SU-DHL-6 (cell line): ENCODE data around the gene ZNF584.

Experiments
- H2AFZ ChIP-seq: fragments of 200-600 bp; sonication (generic); 2 replicates; pipeline ENCODE4 v1.6.1; 2014; ENCODE audit warnings: low read depth, mild to moderate bottlenecking, moderate library complexity, mixed read lengths, antibody characterized with exemption, low read length; ENCODE audit not compliant: severe bottlenecking
- H3F3A ChIP-seq: fragments of 200-600 bp; shearing (Covaris generic); 2 replicates; pipeline ENCODE4 v1.6.0; 2016; ENCODE audit warnings: antibody characterized with exemption, mild to moderate bottlenecking; ENCODE audit not compliant: insufficient read depth
- H3K27ac ChIP-seq: fragments of 200-600 bp; sonication (generic); 2 replicates; pipeline ENCODE4 v1.5.1; 2016; ENCODE audit warnings: low read depth, mild to moderate bottlenecking, low read length, moderate library complexity, mixed read lengths
- H3K27me3 ChIP-seq: fragments of 200-600 bp; sonication (generic), shearing (Covaris generic); 2 replicates; pipeline ENCODE4 v1.6.0; 2014; ENCODE audit warnings: mild to moderate bottlenecking, low read length
- H3K36me3 ChIP-seq: fragments of 200-600 bp; sonication (generic); 2 replicates; pipeline ENCODE4 v1.6.1; 2014; ENCODE audit warnings: mild to moderate bottlenecking, low read length, mixed read lengths
- H3K4me2 ChIP-seq: fragments of 300-600, 200-600 bp; shearing (Covaris generic), sonication (generic); 2 replicates; pipeline ENCODE4 v1.6.0; 2014; ENCODE audit warnings: low read length, low read depth, mild to moderate bottlenecking; ENCODE audit not compliant: poor library complexity, severe bottlenecking
- H3K4me3 ChIP-seq: fragments of 200-600 bp; sonication (generic); 2 replicates; pipeline ENCODE4 v1.5.1; 2014; ENCODE audit warnings: antibody characterized with exemption, low read length, mild to moderate bottlenecking, mixed read lengths; ENCODE audit not compliant: insufficient read depth, poor library complexity, severe bottlenecking
- H3K79me2 ChIP-seq: fragments of 200-600 bp; sonication (generic); 2 replicates; pipeline ENCODE4 v1.6.1; 2014; ENCODE audit warnings: mild to moderate bottlenecking, low read length, moderate library complexity; ENCODE audit not compliant: insufficient read depth
- H3K9ac ChIP-seq: fragments of 200-600 bp; sonication (generic); 2 replicates; pipeline ENCODE4 v1.7.0; 2014; ENCODE audit warnings: mild to moderate bottlenecking, low read length
- H3K9me2 ChIP-seq: fragments of 200-600 bp; sonication (generic); replicated peaks from 2 replicates; pipeline ENCODE4 v1.6.1; 2014; ENCODE audit warnings: low read length; ENCODE audit not compliant: insufficient read depth
- H3K9me3 ChIP-seq: fragments of 200-600 bp; sonication (generic); 2 replicates; pipeline ENCODE4 v1.6.1; 2014; ENCODE audit warnings: low read length, mixed read lengths; ENCODE audit not compliant: insufficient read depth
- H4K20me1 ChIP-seq: fragments of 200-600 bp; sonication (generic); 2 replicates; pipeline ENCODE4 v1.6.1; 2014; ENCODE audit warnings: low read depth, mild to moderate bottlenecking, antibody characterized with exemption, low read length, moderate library complexity, mixed read lengths
- CTCF ChIP-seq: fragments of 200-600 bp; sonication (generic); IDR thresholded peaks from one replicate; pipeline ENCODE4 v1.5.1; 2017; ENCODE audit warnings: antibody characterized with exemption, mild to moderate bottlenecking, low read length, moderate library complexity; ENCODE audit not compliant: insufficient read depth, poor library complexity, severe bottlenecking
- EZH2phosphoT487 ChIP-seq: fragments of 200-600 bp; sonication (generic), shearing (Covaris generic); conservative IDR thresholded peaks from 2 replicates; pipeline ENCODE4 v1.6.1; 2018; ENCODE audit warnings: mild to moderate bottlenecking, antibody characterized with exemption, low read length, moderate library complexity, mixed read lengths

Gene ZNF584

GRCh38 chr19:58416604-58417003 lies 8.2 kb downstream of the ZNF584 start:
- no peak overlapping the region for H3K4me2 ChIP-seq
- no peaks in the 10 kb centered on the region for H3K36me3 ChIP-seq
- no peaks in the 10 kb centered on the region for H4K20me1 ChIP-seq
- H3K27me3 ChIP-seq = no peaks in the 10 kb centered on the region
- H3K79me2 ChIP-seq = no peaks in the 10 kb centered on the region
- no peak overlapping the region for H3K4me3 ChIP-seq
- H3K9ac ChIP-seq = no peak overlapping the region
- no peak overlapping the region for H3K27ac ChIP-seq
- no peak overlapping the region for H2AFZ ChIP-seq
- H3F3A ChIP-seq = peaks cover 8% of the 10 kb centered on the region; the same call in 1 of the 2 replicates
- H3K9me2 ChIP-seq = no peaks in the 10 kb centered on the region
- no peaks in the 10 kb centered on the region for H3K9me3 ChIP-seq
- TF ChIP-seq EZH2phosphoT487 = no peak
- no peak for TF ChIP-seq CTCF

GRCh38 chr19:58417071-58417470 lies 8.6 kb downstream of the ZNF584 start:
- H3K4me3 ChIP-seq = no peak overlapping the region
- H3F3A ChIP-seq = peaks cover 8% of the 10 kb centered on the region; the same call in 1 of the 2 replicates
- H3K36me3 ChIP-seq = no peaks in the 10 kb centered on the region
- H3K9me2 ChIP-seq = no peaks in the 10 kb centered on the region
- no peaks in the 10 kb centered on the region for H3K79me2 ChIP-seq
- H2AFZ ChIP-seq = no peak overlapping the region
- H3K9me3 ChIP-seq = no peaks in the 10 kb centered on the region
- H3K9ac ChIP-seq = no peak overlapping the region
- H3K27me3 ChIP-seq = no peaks in the 10 kb centered on the region
- H4K20me1 ChIP-seq = no peaks in the 10 kb centered on the region
- H3K27ac ChIP-seq = no peak overlapping the region
- H3K4me2 ChIP-seq = no peak overlapping the region
- no peak for TF ChIP-seq EZH2phosphoT487
- no peak for TF ChIP-seq CTCF

- Histone ChIP-seq H4K20me1 (no peaks in the 10 kb centered on the region), H3K36me3 (no peaks in the 10 kb centered on the region), H3K79me2 (no peaks in the 10 kb centered on the region), H3F3A (no peaks in the 10 kb centered on the region), H3K4me2 (no peak overlapping the region), H3K9ac (no peak overlapping the region), H3K27me3 (no peaks in the 10 kb centered on the region), H3K9me3 (peaks cover 14% of the 10 kb centered on the region; the same call in 1 of the 2 replicates), H2AFZ (no peak overlapping the region), H3K27ac (no peak overlapping the region), H3K4me3 (no peak overlapping the region), H3K9me2 (no peaks in the 10 kb centered on the region)
- TF ChIP-seq CTCF (no peak), EZH2phosphoT487 (no peak)
These were observed 20.2 kb downstream of the ZNF584 start for GRCh38 chr19:58428617-58429016.
